Skeletal muscle tissue (tissue), 4 donors: ENCODE measurements around the gene CECR2. TPM values are rescaled to one million over a fixed set of nuclear protein-coding genes. Genes with fewer than 3 reads are reported as not detected.
A peak's percentile ranks its signal among the peaks of the same experiment; 100 is the strongest.
"Not testable (repeated sequence)": the region's sequence is repeated elsewhere in the genome, so short reads cannot be mapped to it uniquely, and the experiment has no call there.

Source experiments
- H3K27ac ChIP-seq: one replicate; pipeline ENCODE4 v1.7.0; 2013; ENCODE audit warnings: mild to moderate bottlenecking, low read depth, low read length, inconsistent platforms
- H3K27me3 ChIP-seq, 3 donors: one replicate each; pipeline ENCODE4 v1.7.0; 2013; ENCODE audit warnings: low read length in 3 of 3; ENCODE audit not compliant: control insufficient read depth in 3 of 3, insufficient read depth in 3 of 3
- H3K36me3 ChIP-seq, 3 donors: one replicate each; pipeline ENCODE4 v1.7.0; 2013; ENCODE audit warnings: low read length in 3 of 3; ENCODE audit not compliant: control insufficient read depth in 3 of 3, insufficient read depth in 3 of 3
- H3K4me1 ChIP-seq, 3 donors: one replicate each; pipeline ENCODE4 v1.7.0; 2013; ENCODE audit warnings: low read length in 3 of 3, mild to moderate bottlenecking in 3 of 3; ENCODE audit not compliant: control insufficient read depth in 3 of 3, insufficient read depth in 3 of 3
- H3K4me3 ChIP-seq, 3 donors: one replicate each; pipeline ENCODE4 v1.7.0; 2013; ENCODE audit warnings: low read length in 3 of 3
- H3K9ac ChIP-seq, 3 donors: one replicate each; pipeline ENCODE4 v1.7.0; 2013; ENCODE audit warnings: low read length in 3 of 3, mild to moderate bottlenecking in 3 of 3, moderate library complexity in 2 of 3, low read depth in 1 of 3
- H3K9me3 ChIP-seq, 3 donors: one replicate each; pipeline ENCODE4 v1.7.0; 2013; ENCODE audit warnings: low read length in 3 of 3; ENCODE audit not compliant: control insufficient read depth in 3 of 3
- total RNA-seq: library from RNA; depleted of rRNA; stranded (reverse); fragments of >200 nt; gene quantifications from one replicate; pipeline ENCODE4 v1.2.3, GENCODE V29; 2014
- donor health status: Osteomylitis.

The CECR2 gene
- total RNA-seq, 1 donor from 2014 or later = 8.9 TPM

- no peaks in the 10 kb centered on the region for H3K27me3 ChIP-seq
- no peak overlapping the region for H3K9ac ChIP-seq
- no peaks in the 10 kb centered on the region for H3K9me3 ChIP-seq
- peaks cover 25 to 41% (median 38%) of the 10 kb centered on the region in 3 donors for H3K36me3 ChIP-seq
- peaks cover 0 to 7% (median 0%) of the 10 kb centered on the region in 3 donors for H3K4me1 ChIP-seq
- H3K27ac ChIP-seq = no peak overlapping the region
- no peak overlapping the region for H3K4me3 ChIP-seq
These were observed 179.4 kb downstream of the CECR2 start for GRCh38 chr22:17548756-17549035.

- no peak overlapping the region for H3K27ac ChIP-seq
- H3K27me3 ChIP-seq = no peaks in the 10 kb centered on the region
- H3K4me3 ChIP-seq = no peak overlapping the region
- H3K9me3 ChIP-seq = no peaks in the 10 kb centered on the region
- peaks cover 25 to 46% (median 36%) of the 10 kb centered on the region in 3 donors for H3K36me3 ChIP-seq
- no peak overlapping the region for H3K9ac ChIP-seq
- peaks cover 0 to 7% (median 0%) of the 10 kb centered on the region in 3 donors for H3K4me1 ChIP-seq
These were observed 179.9 kb downstream of the CECR2 start for GRCh38 chr22:17549183-17549582.

GRCh38 chr22:17549655-17550054 lies 180.4 kb downstream of the CECR2 start:
- no peak overlapping the region for H3K27ac ChIP-seq
- no peak overlapping the region for H3K4me3 ChIP-seq
- H3K9ac ChIP-seq = no peak overlapping the region
- H3K36me3 ChIP-seq = peaks cover 25 to 50% (median 38%) of the 10 kb centered on the region in 3 donors
- no peaks in the 10 kb centered on the region for H3K27me3 ChIP-seq
- peaks cover 0 to 7% (median 0%) of the 10 kb centered on the region in 3 donors for H3K4me1 ChIP-seq
- H3K9me3 ChIP-seq = no peaks in the 10 kb centered on the region

GRCh38 chr22:17552737-17553136 lies 183.5 kb downstream of the CECR2 start:
- H3K9ac ChIP-seq = no peak overlapping the region
- H3K27me3 ChIP-seq = no peaks in the 10 kb centered on the region
- H3K27ac ChIP-seq = no peak overlapping the region
- H3K9me3 ChIP-seq = no peaks in the 10 kb centered on the region
- H3K36me3 ChIP-seq = peaks cover 32 to 57% (median 54%) of the 10 kb centered on the region in 3 donors
- peaks cover 0 to 7% (median 0%) of the 10 kb centered on the region in 3 donors for H3K4me1 ChIP-seq
- H3K4me3 ChIP-seq = no peak overlapping the region

- no peak overlapping the region for H3K27ac ChIP-seq
- H3K27me3 ChIP-seq = no peaks in the 10 kb centered on the region
- peaks cover 0 to 7% (median 0%) of the 10 kb centered on the region in 3 donors for H3K4me1 ChIP-seq
- H3K9ac ChIP-seq = peak overlapping the region in 1 of 3 donors; percentile 12
- no peaks in the 10 kb centered on the region for H3K9me3 ChIP-seq
- peaks cover 19 to 42% (median 41%) of the 10 kb centered on the region in 3 donors for H3K36me3 ChIP-seq
- no peak overlapping the region for H3K4me3 ChIP-seq
These were observed 185.6 kb downstream of the CECR2 start for GRCh38 chr22:17554814-17555213.

- Histone ChIP-seq H3K4me3 (no peak overlapping the region), H3K9me3 (no peaks in the 10 kb centered on the region), H3K9ac (no peak overlapping the region), H3K27ac (no peak overlapping the region), H3K27me3 (no peaks in the 10 kb centered on the region), H3K36me3 (peaks cover 11 to 22% (median 14%) of the 10 kb centered on the region in 3 donors), H3K4me1 (peaks cover 22% of the 10 kb centered on the region in 3 donors)
These were observed 189.9 kb downstream of the CECR2 start for GRCh38 chr22:17559188-17559587.

GRCh38 chr22:17562906-17563870 lies 193.9 kb downstream of the CECR2 start, which contains the start of gene SLC25A18:
SLC25A18 (plus strand) TSS chr22:17563498; CDS start chr22:17579945, 16,447 bp downstream.
- peaks cover 0 to 2% (median 2%) of the 10 kb centered on the region in 3 donors for H3K36me3 ChIP-seq
- H3K4me1 ChIP-seq = peaks cover 23 to 29% (median 24%) of the 10 kb centered on the region in 3 donors
- no peaks in the 10 kb centered on the region for H3K9me3 ChIP-seq
- H3K27me3 ChIP-seq = no peaks in the 10 kb centered on the region
- H3K4me3 ChIP-seq = peak within 1 kb of the TSS; percentile 38 to 73 (median 46)
- H3K9ac ChIP-seq = peak within 1 kb of the TSS in 2 of 3 donors; percentile 62 to 81
- peak within 1 kb of the TSS; percentile 82 for H3K27ac ChIP-seq

GRCh38 chr22:17563936-17564391 lies 194.7 kb downstream of the CECR2 start:
- H3K9ac ChIP-seq = peak overlapping the region in 2 of 3 donors; percentile 24 to 81
- peak overlapping the region; percentile 38 to 73 (median 46) for H3K4me3 ChIP-seq
- no peaks in the 10 kb centered on the region for H3K9me3 ChIP-seq
- H3K27ac ChIP-seq = peak overlapping the region; percentile 82
- no peaks in the 10 kb centered on the region for H3K36me3 ChIP-seq
- H3K27me3 ChIP-seq = no peaks in the 10 kb centered on the region
- peaks cover 23 to 29% (median 24%) of the 10 kb centered on the region in 3 donors for H3K4me1 ChIP-seq

- not testable (repeated sequence) for H3K27me3 ChIP-seq, H3K4me3 ChIP-seq, H3K27ac ChIP-seq, H3K9me3 ChIP-seq, H3K36me3 ChIP-seq, H3K9ac ChIP-seq
- peaks cover 41 to 48% (median 42%) of the 10 kb centered on the region in 3 donors for H3K4me1 ChIP-seq
These were observed 196.9 kb downstream of the CECR2 start for GRCh38 chr22:17566016-17566687.
